A204.1 (cell line): ENCODE measurements around the gene DNMT3A.

Source experiments
- FAIRE-seq: peaks from 2 replicates; lab custom pipeline; 2012; peaks lifted over from hg19 to GRCh38; lab: Jason Lieb, UNC

Gene DNMT3A

DNA sequence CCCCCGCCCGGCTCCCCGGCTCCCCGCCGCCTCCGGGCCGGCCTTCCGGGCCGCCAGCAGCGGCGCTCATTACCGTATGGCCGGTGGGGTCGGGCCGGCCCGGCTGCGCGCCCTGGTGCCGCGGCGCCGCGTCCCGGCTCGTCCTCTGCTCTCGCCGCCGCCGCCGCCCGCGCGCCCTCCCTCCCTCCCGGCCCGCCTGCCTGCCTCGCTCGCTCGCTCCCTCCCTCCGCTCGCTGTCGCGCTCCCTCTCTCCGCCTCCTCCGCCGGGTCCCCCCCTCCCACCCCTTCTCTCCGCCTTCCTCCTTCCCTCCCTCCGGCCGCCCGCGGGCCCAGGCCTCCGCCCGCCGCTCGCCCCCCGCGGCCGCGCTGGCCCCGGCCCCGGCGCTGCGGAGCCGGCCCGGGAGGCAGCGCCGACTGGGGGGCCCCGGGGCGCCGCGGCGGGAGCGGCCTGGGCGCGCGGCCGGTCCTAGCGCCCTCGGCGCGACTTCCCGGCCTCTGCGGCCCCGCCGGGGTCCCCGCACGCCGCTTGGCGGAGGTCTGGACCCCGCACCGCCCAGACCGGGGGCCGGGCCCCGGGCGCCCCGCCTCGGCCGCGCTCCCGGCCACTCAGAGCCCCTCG, at the start of gene DNMT3A:
Gene DNMT3A, minus strand, starts transcription at position 173 of the 619 bp plus-strand sequence. CDS start 27,941 bp downstream, outside the sequence.
- no peak for FAIRE-seq

DNA sequence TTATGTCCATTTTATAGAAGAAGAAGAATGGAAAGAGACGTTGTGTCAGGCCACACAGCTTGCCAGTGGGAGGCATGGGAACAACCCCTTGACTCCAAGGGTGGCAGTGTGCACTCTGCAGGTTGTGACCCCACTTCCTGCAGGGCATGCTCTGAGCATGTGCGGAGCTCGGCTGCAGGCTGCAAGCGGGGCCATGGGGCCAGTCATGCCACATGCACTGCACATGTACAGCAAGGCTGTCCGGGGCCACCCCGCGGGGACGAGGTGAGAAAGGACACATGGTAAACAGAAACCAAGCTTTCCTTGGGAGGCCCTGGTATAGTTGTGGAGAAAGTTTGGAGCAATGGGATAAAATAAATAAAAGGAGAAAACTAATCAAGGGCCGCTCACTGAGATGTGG, 47.4 kb upstream of the DNMT3A start:
- no peak for FAIRE-seq

DNA sequence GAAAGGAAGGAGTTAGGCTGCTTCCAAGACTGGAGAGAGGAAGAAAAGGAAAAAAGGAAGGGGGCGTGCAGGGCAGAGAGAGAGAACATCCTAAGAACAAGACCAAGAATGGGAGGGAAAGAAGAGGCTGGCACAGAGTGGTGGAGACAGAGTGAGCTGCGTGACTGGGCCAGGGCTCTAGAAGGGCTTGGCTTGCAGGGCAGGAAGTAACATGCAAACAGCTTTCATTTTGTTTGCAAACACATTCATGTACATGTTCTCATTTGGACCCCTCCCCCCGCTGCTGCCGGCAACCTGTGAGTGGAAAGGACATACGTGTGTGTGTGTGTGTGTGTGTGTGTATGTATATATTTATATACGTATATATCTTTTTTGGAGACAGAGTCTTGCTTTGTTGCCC, 46.8 kb upstream of the DNMT3A start:
- FAIRE-seq, result no peak

DNA sequence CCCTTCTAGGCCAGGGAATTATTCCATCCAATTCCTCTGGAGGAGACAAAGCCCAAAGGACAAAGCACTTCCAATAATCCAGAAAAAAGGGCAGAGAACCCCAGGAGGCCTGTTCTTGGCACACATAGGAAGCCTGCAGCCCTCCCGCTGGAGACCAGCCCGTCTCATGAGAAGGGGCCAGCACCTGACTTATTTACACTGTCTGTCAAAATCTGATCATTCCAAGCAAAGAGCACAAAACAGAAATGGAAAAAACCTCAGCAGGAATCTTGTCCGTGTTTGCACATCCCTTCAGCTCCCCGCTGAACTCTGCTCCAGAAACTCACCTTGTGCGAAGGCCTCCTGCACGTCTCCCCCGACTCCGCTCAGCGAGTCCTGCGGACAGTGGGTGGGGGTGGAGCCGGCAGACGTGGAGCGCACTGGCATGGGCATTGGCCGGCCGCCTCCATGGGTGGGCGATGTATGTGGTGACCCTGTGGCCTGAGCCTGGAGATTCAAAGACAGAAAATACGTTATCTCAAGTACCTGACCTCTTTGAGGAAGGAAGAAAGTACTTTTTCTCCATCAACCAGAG, 46.2 kb upstream of the DNMT3A start:
- FAIRE-seq, result no peak

DNA sequence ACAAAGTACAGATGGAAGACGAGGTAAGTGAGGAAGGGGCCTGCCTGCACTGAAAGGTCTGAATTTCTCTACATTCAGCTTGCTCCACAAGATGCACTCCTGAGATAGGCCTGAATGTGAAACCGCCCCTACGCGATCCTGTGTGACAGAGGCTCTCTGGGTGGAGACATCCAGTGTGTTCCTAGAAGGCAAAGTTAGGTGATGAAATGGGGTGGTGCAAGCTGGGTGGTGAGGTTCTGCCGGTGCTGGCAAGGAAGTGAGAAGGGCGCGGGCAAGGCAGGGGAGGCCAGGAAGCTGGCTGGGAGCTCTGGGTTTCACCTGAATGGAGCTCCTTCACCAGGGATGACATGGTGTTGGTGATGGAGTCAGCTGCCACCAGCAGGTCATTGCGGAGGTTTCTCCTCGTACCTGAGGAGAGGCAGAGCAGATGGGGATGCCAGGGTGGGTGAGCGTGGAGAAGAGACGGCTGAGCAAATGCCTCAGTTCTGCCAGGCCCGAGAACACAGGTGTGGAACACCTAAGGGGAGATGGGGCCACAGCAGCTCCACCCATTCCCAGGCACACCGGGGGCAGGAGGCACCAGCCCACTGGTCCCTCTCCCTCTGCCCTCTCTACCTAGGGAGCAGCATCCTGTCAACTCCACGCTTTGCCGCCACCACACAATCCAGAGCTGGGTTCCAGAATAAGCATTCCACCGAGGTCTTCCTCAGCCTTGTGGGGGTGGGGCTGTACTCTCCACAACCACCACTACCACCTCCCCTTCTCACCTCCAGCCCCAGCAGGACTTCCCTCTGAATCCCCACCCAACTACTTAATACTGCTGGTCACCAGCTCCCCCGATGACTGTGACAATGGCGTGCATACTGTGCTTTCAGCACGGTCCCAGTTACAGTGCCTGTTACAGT, 45.5 kb upstream of the DNMT3A start:
- FAIRE-seq, result no peak

DNA sequence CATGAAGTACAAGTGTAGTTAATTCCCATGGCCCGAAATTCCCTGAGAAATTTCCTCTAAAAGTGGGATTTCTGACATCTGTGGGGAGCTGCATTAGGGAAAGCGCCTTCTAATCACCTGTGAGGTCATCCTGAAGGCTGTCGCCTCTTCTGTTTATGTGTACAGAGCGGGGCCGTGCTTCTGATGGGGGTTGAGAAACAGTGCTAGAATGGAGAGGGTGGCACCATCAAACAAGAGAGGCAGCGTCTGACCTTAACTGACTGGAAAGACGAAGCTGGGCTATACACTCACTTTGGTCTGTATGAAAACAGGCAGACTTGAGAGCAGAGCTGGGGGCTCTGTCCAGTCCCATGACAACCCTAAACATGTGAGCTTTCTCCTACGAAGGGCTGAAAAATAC, 44.2 kb upstream of the DNMT3A start:
- FAIRE-seq, result no peak

DNA sequence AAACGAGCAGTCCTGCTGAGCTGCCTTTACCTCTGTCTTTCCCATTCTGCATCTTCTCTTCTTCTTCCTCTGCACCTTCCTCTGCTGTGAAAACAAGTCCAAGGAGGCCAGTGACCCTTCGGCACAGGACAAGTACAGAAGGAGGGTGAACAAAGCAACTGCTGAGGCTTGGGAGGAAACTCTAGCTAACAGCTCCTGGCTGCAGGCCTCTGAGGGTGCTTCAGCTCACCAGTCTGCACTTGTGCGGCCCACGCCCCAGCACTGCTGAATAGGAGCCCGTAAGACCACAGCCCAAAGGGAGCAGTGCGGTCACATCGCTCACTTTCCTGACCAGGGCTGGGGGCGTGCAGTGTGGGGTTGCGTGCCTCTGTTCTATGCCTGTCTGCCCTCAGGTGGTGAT, 42.1 kb upstream of the DNMT3A start:
- no peak for FAIRE-seq

DNA sequence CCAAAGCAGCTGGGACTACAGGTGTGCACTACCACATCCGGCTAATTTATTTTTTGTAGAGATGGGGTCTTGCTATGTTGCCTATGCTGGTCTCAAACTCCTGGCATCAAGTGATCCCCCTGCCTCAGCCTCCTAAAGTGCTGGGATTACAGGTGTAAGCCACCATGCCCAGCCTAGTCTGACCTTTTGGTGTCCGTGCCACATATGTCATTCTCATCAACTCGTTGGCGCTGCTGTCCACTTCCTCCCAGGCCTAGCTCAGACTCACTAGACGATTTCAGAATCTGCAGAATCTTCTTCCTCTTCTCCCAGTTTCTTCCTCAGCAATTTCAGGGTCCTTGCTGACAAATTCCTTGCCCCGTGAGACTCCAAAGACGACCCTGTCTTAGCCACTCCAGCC, 39.8 kb upstream of the DNMT3A start:
- no peak for FAIRE-seq

DNA sequence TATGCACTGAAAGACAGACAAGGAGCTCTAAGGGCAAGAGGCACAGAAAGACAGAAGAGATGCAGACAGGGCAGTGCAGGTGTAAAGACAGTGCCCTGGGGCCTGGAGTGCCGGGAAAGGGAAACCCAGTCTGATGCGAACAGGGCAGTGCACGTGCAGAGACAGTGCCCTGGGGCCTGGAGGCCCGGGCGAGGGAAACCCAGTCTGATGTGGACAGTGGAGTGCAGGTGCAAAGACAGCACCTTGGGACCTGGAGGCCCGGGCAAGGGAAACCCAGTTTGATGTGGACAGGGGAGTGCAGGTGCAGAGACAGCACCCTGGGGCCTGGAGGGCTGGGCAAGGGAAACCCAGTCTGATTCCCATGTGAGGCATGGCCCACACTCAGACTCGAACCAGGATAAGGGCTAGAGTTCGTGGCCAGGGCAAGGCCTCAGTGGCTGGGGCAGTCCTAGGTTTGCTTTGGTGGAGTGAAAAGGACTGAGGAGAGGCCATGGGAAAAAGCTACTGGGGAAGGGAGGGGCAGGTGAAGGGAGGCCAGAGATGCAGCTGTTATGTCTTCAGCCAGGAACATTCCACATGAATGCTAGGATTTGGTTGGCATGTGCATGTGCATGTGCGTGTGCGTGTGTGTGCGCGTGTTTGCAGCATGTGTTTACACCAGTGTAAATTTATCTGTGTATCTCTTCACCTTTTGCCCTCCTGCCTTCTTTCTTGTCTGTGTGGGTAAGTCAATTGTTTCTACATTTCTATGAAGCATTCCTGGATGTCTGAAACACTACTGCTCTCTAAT, 39.1 kb upstream of the DNMT3A start:
- FAIRE-seq, result no peak

DNA sequence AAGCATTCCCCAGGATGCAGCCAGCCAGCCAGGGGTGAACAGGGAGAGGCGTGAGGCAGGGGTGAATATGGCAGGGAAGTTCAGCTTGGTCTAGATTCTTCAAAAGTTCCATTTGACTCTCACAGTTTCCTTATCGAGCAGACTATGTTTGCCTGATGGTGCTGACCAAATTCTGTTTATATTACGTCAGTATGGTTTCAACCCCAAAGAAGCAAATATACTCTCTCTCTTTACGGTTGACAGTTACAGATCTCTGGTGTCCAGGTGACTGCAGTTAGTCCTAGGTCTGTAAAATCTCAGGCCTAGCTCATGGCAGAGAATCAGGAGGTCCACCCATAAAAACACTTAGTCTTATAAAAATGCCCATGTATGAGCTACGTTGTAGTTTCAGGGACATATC, 38.3 kb upstream of the DNMT3A start:
- no peak for FAIRE-seq

DNA sequence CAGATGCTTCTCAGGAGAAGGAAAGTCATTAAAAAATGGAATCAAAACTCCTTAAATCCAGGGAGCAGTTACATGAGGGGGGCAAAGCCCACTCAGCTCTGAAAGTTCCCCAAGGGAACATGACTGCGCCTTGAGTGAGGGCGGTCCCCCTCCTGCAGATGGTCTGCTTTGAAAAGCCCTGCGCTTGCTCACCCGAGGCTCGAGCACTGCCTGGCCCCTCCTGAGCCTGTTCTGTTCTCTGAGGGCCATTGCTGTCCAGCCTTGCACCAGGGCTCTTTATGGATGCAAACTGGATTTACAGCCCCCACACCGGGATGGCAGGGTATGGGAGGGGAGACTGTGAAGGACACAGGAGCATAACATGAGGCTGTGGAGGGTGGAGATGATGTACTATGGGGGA, 37.8 kb upstream of the DNMT3A start:
- no peak for FAIRE-seq

DNA sequence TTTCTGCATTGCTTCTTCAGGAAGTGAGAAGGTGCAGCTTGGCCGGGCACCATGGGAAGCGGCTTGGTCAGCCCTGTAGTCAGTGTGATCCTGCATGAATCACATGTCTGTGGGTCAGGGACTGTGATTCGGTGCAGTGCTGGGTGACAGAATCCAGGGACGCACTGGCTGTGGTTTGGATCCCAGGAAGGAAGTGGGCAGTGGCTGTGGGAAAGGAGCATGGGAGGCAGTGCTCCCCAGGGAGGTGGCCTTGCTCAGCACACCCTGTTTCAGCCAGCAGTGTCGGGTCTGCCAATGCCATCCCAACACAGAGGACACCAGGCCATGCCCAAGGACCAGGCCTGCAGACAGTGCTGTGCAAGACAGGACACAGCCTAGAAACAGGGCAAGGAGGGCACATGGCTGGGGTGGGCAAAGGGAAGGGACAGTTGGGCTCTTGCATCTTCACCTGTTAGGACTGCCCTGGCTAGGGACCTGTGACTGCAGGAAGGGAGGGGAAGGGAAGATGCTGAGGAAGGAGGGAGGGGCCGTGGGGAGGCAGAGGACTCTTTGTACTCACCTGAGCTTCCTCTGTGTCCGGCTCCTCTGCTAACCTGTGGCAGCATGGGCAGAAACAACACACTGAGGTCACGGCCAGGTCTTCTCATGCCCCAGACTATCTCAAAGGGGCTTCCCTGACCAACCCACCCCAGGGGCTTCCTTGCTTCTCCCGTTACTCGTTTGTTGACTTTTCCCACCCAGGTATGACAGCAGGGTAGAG, 37.2 kb upstream of the DNMT3A start:
- no peak for FAIRE-seq

DNA sequence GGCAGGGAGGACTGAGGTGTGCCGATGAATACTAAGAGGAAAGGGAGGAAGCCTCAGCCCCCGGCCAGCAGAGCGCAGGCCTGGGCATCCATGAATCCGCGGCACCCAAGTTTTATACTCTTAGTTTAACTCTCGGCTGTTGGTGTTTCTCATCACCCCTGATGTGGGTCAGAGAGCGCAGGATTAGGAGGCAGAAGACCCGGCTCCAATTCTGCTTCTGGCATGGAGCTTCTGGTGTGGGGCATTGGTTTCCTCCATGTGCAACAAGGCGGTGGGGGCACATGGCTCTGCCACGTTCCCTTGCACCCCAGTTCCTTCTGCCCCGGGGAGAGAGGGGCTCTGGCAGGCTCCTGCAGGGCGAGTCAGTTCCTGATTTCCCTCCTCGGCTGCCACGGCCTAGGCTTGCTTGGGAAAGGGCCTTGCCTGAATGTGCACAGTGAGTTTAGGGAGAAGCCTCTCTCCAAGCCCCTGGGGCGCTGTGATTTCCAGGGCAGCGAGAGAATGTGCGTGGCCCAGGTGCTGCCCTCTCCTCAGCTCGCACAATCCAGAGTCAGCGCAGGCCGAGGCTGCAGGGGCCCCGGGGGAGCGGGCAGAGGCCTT, 36.2 kb upstream of the DNMT3A start:
- no peak for FAIRE-seq

DNA sequence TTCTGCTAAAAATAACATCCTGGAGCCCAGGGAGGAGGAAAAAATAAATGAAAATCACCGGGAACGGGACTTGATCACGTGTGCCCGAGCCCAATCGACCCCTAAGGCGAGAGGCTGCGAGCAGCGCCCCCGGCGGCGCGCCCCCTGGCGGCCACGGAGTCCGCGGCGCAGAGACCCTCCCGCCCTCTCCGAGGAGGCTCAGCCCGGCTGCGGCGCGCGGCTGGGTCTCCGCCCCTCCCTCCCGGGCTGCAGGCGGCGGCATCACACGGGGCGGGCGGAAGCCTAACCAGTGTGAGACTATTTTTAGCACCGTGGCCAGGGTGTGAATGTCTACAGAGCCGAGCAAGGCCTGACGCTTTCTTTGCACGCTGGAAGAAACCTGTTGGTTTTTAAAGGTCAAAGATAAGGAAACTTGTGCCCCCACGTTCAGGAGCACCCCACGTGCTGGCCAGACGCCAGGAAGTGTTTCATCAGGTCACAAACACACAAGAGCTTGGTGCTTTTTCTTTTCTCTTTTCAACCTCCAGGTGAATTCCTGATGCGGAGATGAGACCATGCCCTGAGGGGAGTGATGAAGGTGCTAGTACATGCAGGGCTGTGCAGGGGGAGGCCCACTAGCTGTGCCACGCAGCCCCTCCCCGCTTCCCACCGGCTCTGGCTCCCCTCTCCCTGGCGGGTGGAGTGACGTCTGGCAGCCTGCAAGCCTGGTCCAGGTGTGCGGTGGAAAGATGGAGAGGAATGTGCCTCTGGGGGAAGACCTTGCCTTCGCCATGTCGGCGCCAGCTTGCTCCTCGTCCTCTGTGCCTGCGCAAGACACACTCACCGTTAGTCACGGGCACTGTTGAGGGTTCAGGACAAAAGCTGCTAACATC, 35.3 kb upstream of the DNMT3A start:
- no peak for FAIRE-seq

DNA sequence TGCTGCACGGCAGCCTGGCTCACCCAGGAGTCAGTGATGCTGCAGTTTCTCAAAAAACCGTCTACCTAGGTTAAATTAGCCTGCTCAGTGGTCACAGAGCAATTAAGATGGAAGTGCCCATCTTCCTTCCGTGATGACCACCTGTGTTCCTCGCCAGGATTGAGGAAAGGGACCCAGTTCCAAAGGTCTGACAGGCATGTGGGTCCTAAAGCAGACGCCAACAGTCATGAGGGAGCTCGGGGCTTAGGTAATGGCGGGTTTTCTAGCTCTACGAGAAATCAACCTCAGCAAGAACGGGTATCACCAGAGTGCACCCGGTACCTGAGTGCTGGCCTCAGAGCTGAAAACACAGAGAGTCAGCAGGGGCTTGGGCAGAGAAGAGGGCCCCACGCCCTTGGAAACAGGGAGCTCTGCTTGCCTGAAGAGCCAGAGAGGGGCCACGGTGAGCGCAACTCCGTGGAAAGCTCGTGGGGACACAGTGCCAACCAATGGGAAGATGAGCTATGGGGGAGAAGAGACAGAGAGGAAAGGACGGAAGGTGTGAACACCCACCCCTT, 34.3 kb upstream of the DNMT3A start:
- FAIRE-seq, result no peak

DNA sequence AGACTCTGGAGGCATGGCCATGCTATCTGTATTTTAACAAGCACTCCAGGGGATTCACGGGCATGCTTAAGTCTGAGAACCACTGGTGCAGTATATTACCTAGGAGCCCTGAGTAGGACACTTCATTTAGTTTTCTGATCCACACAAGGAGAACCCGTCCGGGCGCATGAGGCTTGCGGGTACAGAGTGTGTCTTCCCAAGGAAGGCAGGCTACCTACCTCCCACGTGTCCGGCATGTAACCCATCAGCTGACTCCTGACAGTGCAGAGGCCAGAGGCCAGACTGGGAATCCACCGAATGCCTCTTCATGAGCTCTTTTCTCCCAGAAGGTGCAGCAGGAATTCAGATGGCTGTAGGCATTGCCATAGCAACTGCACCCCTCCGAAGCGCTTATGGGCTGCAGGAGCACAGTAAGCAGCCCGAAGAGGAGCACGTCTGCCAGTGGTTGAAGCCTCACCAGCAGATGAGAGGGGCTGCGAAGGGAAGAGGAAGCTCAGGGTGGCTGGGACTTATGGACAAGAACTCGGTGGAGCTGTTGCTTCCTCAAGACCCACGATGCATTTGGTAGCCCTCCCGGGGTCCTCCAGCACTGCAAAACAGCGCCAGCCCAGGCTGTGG, 33.8 kb upstream of the DNMT3A start:
- FAIRE-seq, result no peak

DNA sequence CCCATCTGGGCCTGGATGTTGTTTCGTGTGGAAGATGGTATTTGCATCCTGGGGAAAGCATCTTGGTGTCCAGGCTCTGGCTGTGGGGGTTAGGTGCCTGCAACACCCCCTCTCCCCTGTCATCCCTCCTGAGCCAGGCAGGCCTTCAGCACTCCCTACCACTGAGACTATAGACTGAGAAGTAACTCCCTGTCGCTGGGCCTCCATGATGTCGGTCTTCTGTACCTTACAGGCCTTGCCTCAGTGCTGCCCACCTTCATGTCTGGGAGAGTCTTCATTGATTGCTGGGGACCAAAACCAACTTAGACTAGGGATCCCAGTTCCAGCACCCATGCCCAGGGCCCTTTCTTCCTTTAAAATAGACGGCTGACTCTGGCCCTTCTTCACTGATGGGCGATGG, 33.1 kb upstream of the DNMT3A start:
- no peak for FAIRE-seq

DNA sequence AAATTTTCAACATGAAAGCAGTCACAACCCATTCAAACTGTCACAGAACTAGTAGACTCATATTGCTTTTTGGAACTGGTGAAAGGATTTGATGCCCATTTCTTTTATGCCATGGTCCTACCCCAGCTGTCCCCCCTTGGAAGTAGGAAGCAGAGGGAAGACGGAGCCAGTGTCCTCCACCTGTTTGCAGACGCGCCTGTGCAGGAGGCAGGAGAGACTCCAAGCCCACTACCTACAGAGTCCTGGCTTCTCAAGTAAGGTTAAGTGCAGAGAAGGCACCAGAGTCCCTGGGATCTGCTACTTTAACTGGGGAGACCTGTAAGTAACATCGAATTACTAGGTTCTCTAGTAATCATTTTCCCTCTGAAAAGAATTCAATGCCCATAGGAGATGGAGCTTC, 32.7 kb upstream of the DNMT3A start:
- no peak for FAIRE-seq

DNA sequence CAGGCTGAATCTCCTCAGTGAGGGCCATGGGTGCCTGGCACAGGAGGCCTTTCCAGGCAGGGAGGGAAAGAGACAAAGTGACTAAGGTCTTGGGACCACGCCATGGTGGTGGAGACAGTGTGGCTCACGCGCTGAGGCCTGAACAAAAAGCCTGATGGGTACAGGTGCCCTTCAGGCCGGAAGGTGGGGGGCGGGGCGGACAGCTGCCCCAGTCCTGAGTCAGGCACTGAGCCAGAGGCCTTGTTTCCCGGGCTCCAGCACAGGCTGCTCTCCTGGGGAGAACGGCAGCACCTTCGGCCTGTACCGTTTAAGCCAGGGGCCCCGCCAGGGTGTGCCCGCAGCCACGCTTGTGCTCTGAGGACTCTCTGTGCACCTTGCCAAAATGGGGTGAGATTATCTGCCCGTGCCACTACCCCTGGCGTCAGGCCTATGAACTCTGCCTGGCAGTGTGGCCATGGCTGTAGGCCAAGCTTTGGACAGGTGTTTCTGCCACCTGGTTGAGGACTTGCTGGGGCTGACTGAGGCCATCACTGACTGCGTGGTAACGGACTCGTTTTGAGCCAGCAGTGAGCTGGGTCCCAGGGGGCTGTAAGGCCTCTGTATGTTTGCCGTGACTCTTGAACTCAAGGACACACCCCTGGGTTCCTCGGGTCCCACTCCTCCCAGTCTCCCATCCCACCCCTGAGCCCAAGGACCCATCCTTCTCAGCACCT, 31.7 kb upstream of the DNMT3A start:
- FAIRE-seq, result no peak
